Uterus (tissue), 4 donors: ENCODE results near the gene USP12. TPM values are rescaled to one million over a fixed set of nuclear protein-coding genes. Genes with fewer than 3 reads are reported as not detected.

Experiments
- DNase-seq, 2 donors: peaks; one replicate each; pipeline ENCODE4 v3.0.0-alpha.2; 2019 to 2020
- H3K27ac ChIP-seq, 2 donors: fragments of 200-600 bp; sonication (generic); 1 replicate in 1 of 2; 2 replicates in 1 of 2; pipeline ENCODE4 v1.5.1; 2016 to 2018
- H3K27me3 ChIP-seq, 2 donors: fragments of 200-600 bp; sonication (generic); one replicate each; pipeline ENCODE4 v1.5.1; 2018 to 2019; ENCODE audit warnings: control low read depth in 1 of 2
- H3K36me3 ChIP-seq, 2 donors: fragments of 200-600 bp; sonication (generic); one replicate each; pipeline ENCODE4 v1.5.1; 2019; ENCODE audit warnings: control low read depth in 1 of 2
- H3K4me1 ChIP-seq, 2 donors: fragments of 200-600 bp; sonication (generic); one replicate each; pipeline ENCODE4 v1.5.1; 2018 to 2019; ENCODE audit warnings: control low read depth in 1 of 2
- H3K4me3 ChIP-seq, 2 donors: fragments of 200-600 bp; sonication (generic); 1 replicate in 1 of 2; 2 replicates in 1 of 2; pipeline ENCODE4 v1.5.1; 2018 to 2019; ENCODE audit warnings: mild to moderate bottlenecking in 1 of 2
- H3K9me3 ChIP-seq, 2 donors: fragments of 200-600 bp; sonication (generic); one replicate each; pipeline ENCODE4 v1.5.1; 2019; ENCODE audit warnings: control low read depth in 1 of 2
- CTCF ChIP-seq, 4 experiments: fragments of 200-600 bp in 2 of 4; fragments of 450-650 bp in 2 of 4; sonication (generic) in 2 of 4; IDR thresholded peaks; one replicate each; pipeline ENCODE4 v1.5.1; 2016 to 2019; ENCODE audit warnings: antibody characterized with exemption in 4 of 4, mild to moderate bottlenecking in 2 of 4, moderate library complexity in 1 of 4
- POLR2A ChIP-seq, 2 donors: fragments of 450-650 bp; IDR thresholded peaks; one replicate each; pipeline ENCODE4 v1.6.1; 2016; ENCODE audit warnings: antibody characterized with exemption in 2 of 2, mild to moderate bottlenecking in 1 of 2, moderate library complexity in 1 of 2
- intact Hi-C: fragments of 100-400 bp; cut with DNase I; formaldehyde crosslinking; loops from one replicate; pipeline ENCODE4 v1.15.1; 2023; ENCODE audit warnings: low total_unique reads
- total RNA-seq, 4 donors: library from RNA; depleted of rRNA in 3 of 4; stranded (reverse); fragments of >200 nt in 3 of 4; gene quantifications; one replicate each; pipeline versions ENCODE4 v1.1.0 to v1.2.4, GENCODE V29; 2014 to 2023
- donor health status: DM: yes; HTN: yes; CAD: no.

USP12 gene
- total RNA-seq, 4 donors from 2014 or later, result 12.1 to 32.8 (median 20.5) TPM

- no peaks in the 10 kb centered on the region for H3K4me1 ChIP-seq
- H3K27ac ChIP-seq, result no peak overlapping the region
- intact Hi-C loops, result no loop called here
- H3K36me3 ChIP-seq, result no peaks in the 10 kb centered on the region
- H3K9me3 ChIP-seq, result no peaks in the 10 kb centered on the region
- H3K27me3 ChIP-seq, result no peaks in the 10 kb centered on the region
- DNase-seq, result no peak
- TF ChIP-seq POLR2A (IDR thresholded peaks at IDR 0.05) (no peak), CTCF (IDR thresholded peaks at IDR 0.05) (no peak)
- H3K4me3 ChIP-seq, result no peak overlapping the region
Observed at GRCh38 chr13:27117158-27117557, 54.5 kb downstream of the USP12 start.

- H3K36me3 ChIP-seq, result no peaks in the 10 kb centered on the region
- no peak overlapping the region for H3K4me3 ChIP-seq
- no peaks in the 10 kb centered on the region for H3K9me3 ChIP-seq
- intact Hi-C loops, result no loop called here
- no peaks in the 10 kb centered on the region for H3K4me1 ChIP-seq
- H3K27ac ChIP-seq, result no peak overlapping the region
- no peak for TF ChIP-seq CTCF (IDR thresholded peaks at IDR 0.05)
- no peak for TF ChIP-seq POLR2A (IDR thresholded peaks at IDR 0.05)
- DNase-seq, result no peak
- no peaks in the 10 kb centered on the region for H3K27me3 ChIP-seq
Observed at GRCh38 chr13:27113436-27113835, 58.2 kb downstream of the USP12 start.

GRCh38 chr13:27112006-27112405 is 59.6 kb downstream of the USP12 start:
- Histone ChIP-seq H3K27me3 (no peaks in the 10 kb centered on the region), H3K36me3 (no peaks in the 10 kb centered on the region), H3K4me1 (no peaks in the 10 kb centered on the region), H3K4me3 (no peak overlapping the region), H3K9me3 (no peaks in the 10 kb centered on the region), H3K27ac (no peak overlapping the region)
- DNase-seq, result no peak
- TF ChIP-seq POLR2A (IDR thresholded peaks at IDR 0.05), result no peak
- no peak for TF ChIP-seq CTCF (IDR thresholded peaks at IDR 0.05)
- intact Hi-C loops, result no loop called here

GRCh38 chr13:27110056-27110746 is 61.4 kb downstream of the USP12 start:
- H3K36me3 ChIP-seq, result no peaks in the 10 kb centered on the region
- no peaks in the 10 kb centered on the region for H3K9me3 ChIP-seq
- H3K27ac ChIP-seq, result no peak overlapping the region
- H3K4me1 ChIP-seq, result no peaks in the 10 kb centered on the region
- intact Hi-C loops, result no loop called here
- DNase-seq, result no peak
- no peak overlapping the region for H3K4me3 ChIP-seq
- no peak for TF ChIP-seq POLR2A (IDR thresholded peaks at IDR 0.05)
- no peak for TF ChIP-seq CTCF (IDR thresholded peaks at IDR 0.05)
- no peaks in the 10 kb centered on the region for H3K27me3 ChIP-seq

GRCh38 chr13:27106144-27106543 is 65.5 kb downstream of the USP12 start:
- intact Hi-C loops, result no loop called here
- TF ChIP-seq POLR2A (IDR thresholded peaks at IDR 0.05) (no peak), CTCF (IDR thresholded peaks at IDR 0.05) (no peak)
- DNase-seq, result no peak

More at GRCh38 chr13:27106144-27106543, 65.5 kb downstream of the USP12 start:
- Histone ChIP-seq H3K27me3 (no peaks in the 10 kb centered on the region), H3K4me1 (no peaks in the 10 kb centered on the region), H3K27ac (no peak overlapping the region), H3K4me3 (no peak overlapping the region), H3K36me3 (no peaks in the 10 kb centered on the region), H3K9me3 (no peaks in the 10 kb centered on the region)
